ENCODE data around the gene NAT16. TPM values are rescaled to one million over a fixed set of nuclear protein-coding genes. Genes with fewer than 3 reads are reported as not detected.

The NAT16 gene
- total and polyA plus RNA-seq, 4 donors, result 0.01 TPM; not detected in 3

DNA sequence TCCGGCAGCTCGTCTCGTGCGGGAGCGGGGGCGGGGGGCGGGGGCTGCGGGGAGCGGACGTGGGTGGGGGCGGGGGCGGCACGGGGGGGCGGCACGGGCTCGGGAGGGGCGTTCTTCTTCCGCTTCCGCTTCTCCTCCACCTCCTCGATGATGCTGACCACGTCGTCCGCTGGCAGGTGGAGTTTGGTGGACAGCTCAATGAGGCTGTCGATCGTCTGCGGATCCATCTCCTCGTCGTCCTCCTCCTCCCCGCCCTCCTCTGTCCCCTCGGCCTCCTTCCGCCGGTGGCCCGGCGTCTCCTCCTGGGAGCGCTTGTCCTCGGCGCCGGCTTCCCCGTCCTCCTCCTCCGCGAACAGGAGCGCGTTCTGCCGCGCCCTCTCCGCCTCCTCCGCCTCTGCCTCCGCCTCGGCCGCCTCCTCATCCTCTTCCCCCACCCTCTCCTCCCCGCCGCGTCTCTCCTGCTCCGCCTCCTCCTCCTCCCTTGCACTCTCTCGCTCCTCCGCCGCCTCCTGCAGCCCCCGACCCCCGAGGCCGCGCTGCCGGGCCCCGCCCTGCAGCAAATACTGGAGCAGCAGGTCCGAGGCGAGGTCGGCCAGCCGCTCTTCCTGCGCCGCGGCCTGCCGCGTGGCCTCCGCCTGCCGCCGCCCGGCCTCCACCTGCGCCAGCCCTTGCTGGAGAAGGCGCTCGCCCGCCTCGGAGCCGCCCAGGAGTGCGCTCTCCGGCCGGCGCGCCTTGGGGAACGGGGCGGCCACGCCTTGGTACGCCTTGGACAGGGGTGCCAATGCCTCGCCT is 16.6 kb downstream of the NAT16 start:
- TF ChIP-seq, protein P1, sequence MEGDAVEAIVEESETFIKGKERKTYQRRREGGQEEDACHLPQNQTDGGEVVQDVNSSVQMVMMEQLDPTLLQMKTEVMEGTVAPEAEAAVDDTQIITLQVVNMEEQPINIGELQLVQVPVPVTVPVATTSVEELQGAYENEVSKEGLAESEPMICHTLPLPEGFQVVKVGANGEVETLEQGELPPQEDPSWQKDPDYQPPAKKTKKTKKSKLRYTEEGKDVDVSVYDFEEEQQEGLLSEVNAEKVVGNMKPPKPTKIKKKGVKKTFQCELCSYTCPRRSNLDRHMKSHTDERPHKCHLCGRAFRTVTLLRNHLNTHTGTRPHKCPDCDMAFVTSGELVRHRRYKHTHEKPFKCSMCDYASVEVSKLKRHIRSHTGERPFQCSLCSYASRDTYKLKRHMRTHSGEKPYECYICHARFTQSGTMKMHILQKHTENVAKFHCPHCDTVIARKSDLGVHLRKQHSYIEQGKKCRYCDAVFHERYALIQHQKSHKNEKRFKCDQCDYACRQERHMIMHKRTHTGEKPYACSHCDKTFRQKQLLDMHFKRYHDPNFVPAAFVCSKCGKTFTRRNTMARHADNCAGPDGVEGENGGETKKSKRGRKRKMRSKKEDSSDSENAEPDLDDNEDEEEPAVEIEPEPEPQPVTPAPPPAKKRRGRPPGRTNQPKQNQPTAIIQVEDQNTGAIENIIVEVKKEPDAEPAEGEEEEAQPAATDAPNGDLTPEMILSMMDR (IDR thresholded peaks at IDR 0.05; ENCODE audit: control extremely low read depth, extremely low read depth), result no peak
- peak in 1 of 3 donors; percentile 43 for DNase-seq
- ATAC-seq (ENCODE audit: insufficient read depth, low FRiP score), result no peak
- H3K27me3 ChIP-seq (ENCODE audit: control insufficient read depth in 3 of 3, insufficient read depth in 3 of 3, low read length in 2 of 3), result peaks cover 7 to 37% (median 35%) of the 10 kb centered on the region in 3 donors
- H3K4me3 ChIP-seq, result peak overlapping the region; percentile 27
- peaks cover 0 to 7% (median 0%) of the 10 kb centered on the region in 4 donors for H3K9me3 ChIP-seq (ENCODE audit: control insufficient read depth in 4 of 4, insufficient read depth in 3 of 4, low read length in 3 of 4)
- no peak overlapping the region for H3K27ac ChIP-seq (ENCODE audit: low read depth in 1 of 2, low read length in 1 of 2)
- H3K4me1 ChIP-seq (ENCODE audit: control insufficient read depth in 5 of 5, insufficient read depth in 5 of 5, low read length in 5 of 5), result peaks cover 0 to 34% (median 19%) of the 10 kb centered on the region in 5 donors
- whole genome bisulfite sequencing, 2 donors, result 1% methylated on average over 47 to 87 of the region's 92 CpGs
- no peak overlapping the region for H3K9ac ChIP-seq (ENCODE audit: insufficient read depth in 1 of 2, low read length in 2 of 2)
- H3K36me3 ChIP-seq (ENCODE audit: control insufficient read depth in 4 of 4, insufficient read depth in 4 of 4, low read length in 4 of 4), result peaks cover 0 to 21% (median 2%) of the 10 kb centered on the region in 4 donors

DNA sequence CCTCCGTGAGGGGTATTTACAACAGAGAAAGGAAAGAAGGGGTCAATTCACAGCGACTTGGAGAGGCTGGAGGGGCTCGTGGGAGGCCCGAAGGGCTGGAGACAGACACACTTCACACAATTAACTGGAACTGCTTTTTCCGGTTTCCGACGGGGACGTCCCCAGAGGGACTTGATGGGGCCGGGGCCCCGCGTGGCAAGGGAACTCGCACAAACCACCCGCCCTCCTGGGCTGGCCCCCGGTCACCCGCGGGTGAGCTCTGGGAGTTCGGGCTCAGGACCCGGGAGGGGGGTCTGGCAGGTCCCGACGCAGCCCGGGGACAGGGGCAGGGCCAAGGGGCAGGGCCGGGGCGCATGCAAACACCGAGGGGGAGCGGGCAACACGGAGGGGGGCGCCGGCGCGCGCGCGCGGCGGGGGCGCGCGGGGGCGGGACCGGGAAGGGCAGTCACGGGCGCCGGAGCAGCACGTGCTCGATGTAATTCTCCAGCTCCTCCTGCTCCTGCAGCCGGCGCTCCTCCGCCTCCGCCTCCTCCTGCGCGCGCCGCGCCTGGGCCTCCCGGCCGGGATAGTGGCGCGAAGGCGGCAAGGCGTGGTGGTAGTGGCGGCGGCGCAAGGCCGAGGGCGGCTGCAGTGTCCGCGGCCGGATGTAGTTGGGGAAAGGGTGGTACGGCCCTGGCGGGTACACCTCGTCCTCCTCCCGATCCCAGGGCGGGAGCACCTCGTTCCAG is 17.4 kb downstream of the NAT16 start:
- Histone ChIP-seq H3K4me3 (no peak overlapping the region), H3K9ac (ENCODE audit: insufficient read depth in 1 of 2, low read length in 2 of 2) (no peak overlapping the region), H3K27me3 (ENCODE audit: control insufficient read depth in 3 of 3, insufficient read depth in 3 of 3, low read length in 2 of 3) (peaks cover 7 to 30% (median 28%) of the 10 kb centered on the region in 3 donors), H3K36me3 (ENCODE audit: control insufficient read depth in 4 of 4, insufficient read depth in 4 of 4, low read length in 4 of 4) (peaks cover 0 to 21% (median 7%) of the 10 kb centered on the region in 4 donors), H3K9me3 (ENCODE audit: control insufficient read depth in 4 of 4, insufficient read depth in 3 of 4, low read length in 3 of 4) (peaks cover 0 to 7% (median 0%) of the 10 kb centered on the region in 4 donors), H3K4me1 (ENCODE audit: control insufficient read depth in 5 of 5, insufficient read depth in 5 of 5, low read length in 5 of 5) (peaks cover 0 to 34% (median 19%) of the 10 kb centered on the region in 5 donors), H3K27ac (ENCODE audit: low read depth in 1 of 2, low read length in 1 of 2) (no peak overlapping the region)
- TF ChIP-seq, protein P1 (IDR thresholded peaks at IDR 0.05; ENCODE audit: control extremely low read depth, extremely low read depth), result no peak
- DNase-seq (peak; percentile 59 to 72 (median 70)), ATAC-seq (ENCODE audit: insufficient read depth, low FRiP score) (no peak)
- 2 to 3% methylated on average over 30 to 73 of the region's 74 CpGs for WGBS, 2 donors

DNA sequence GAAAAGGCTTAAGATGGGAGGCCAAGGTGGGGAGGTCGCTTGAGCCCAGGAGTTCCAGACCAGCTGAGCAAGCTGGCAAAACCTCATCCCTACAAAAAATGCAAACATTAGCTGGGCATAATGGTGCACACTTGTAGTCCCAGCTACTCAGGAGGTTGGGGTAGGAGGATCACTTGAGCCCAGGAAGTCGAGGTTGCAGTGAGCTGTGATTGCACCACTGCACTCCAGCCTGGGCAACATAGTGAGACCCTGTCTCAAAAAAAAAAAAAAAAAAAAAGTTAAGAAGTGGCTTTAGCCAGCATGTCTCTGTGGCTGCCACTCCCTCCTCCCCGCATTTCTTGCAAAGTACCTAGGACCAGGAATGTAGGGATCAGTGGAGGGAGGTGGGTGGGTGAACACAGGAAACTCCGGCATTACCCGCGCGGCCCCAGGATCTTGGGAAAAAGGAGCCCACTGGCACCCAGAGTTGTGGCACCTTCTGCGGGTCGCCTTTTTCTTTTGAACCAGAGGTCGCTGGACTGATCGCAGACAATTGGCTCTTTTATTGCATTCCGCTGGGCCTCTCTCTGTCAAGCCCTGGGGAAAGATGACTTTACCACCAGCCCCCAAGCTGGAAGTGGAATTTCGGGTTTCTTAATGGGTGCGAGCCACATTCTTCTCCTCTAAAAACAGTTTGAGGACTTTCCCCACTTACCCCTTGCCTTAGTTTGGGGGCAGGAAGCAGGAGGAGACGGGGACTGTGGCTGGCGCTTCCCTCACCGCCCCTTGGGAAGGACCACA is 18.2 kb downstream of the NAT16 start:
- H3K4me1 ChIP-seq (ENCODE audit: control insufficient read depth in 5 of 5, insufficient read depth in 5 of 5, low read length in 5 of 5), result peaks cover 0 to 34% (median 19%) of the 10 kb centered on the region in 5 donors
- H3K27me3 ChIP-seq (ENCODE audit: control insufficient read depth in 3 of 3, insufficient read depth in 3 of 3, low read length in 2 of 3), result peaks cover 7 to 21% (median 19%) of the 10 kb centered on the region in 3 donors
- WGBS, 2 donors, result 77 to 84% methylated on average over 17 of the region's 17 CpGs

More for the DNA sequence above, 18.2 kb downstream of the NAT16 start:
- no peak overlapping the region for H3K9ac ChIP-seq (ENCODE audit: insufficient read depth in 1 of 2, low read length in 2 of 2)
- peak; percentile 38 to 60 (median 53) for DNase-seq
- no peak overlapping the region for H3K27ac ChIP-seq (ENCODE audit: low read depth in 1 of 2, low read length in 1 of 2)
- peaks cover 2 to 25% (median 10%) of the 10 kb centered on the region in 4 donors for H3K36me3 ChIP-seq (ENCODE audit: control insufficient read depth in 4 of 4, insufficient read depth in 4 of 4, low read length in 4 of 4)
- no peak overlapping the region for H3K4me3 ChIP-seq
- ATAC-seq (ENCODE audit: insufficient read depth, low FRiP score), result no peak
- peaks cover 0 to 7% (median 0%) of the 10 kb centered on the region in 4 donors for H3K9me3 ChIP-seq (ENCODE audit: control insufficient read depth in 4 of 4, insufficient read depth in 3 of 4, low read length in 3 of 4)
- TF ChIP-seq, protein P1 (IDR thresholded peaks at IDR 0.05; ENCODE audit: control extremely low read depth, extremely low read depth), result no peak
